GM03348 (cell line): Measurements from ENCODE around the gene CMSS1.

Experiments used
- DNase-seq: peaks from one replicate; pipeline ENCODE4 v3.0.0; 2012; ENCODE audit warnings: low spot score

The CMSS1 gene

GRCh38 chr3:100057716-100058575, 240.3 kb downstream of the CMSS1 start:
- DNase-seq, result no peak

GRCh38 chr3:100059472-100059871, 241.8 kb downstream of the CMSS1 start:
- DNase-seq, result no peak

GRCh38 chr3:100060685-100061484, 243.2 kb downstream of the CMSS1 start:
- no peak for DNase-seq

- no peak for DNase-seq
Observed at GRCh38 chr3:100062665-100063064, 245.0 kb downstream of the CMSS1 start.

- peak; percentile 23 for DNase-seq
Observed at GRCh38 chr3:100063929-100064461, 246.3 kb downstream of the CMSS1 start.

- DNase-seq, result no peak
Observed at GRCh38 chr3:100067589-100067988, 249.9 kb downstream of the CMSS1 start.

- peak; percentile 78 for DNase-seq
Observed at GRCh38 chr3:100068826-100069225, 251.2 kb downstream of the CMSS1 start.

- no peak for DNase-seq
Observed at GRCh38 chr3:100069472-100069871, 251.8 kb downstream of the CMSS1 start.

GRCh38 chr3:100072326-100073048, 254.8 kb downstream of the CMSS1 start:
- DNase-seq, result no peak

GRCh38 chr3:100073049-100073713, 255.5 kb downstream of the CMSS1 start:
- no peak for DNase-seq

- DNase-seq, result no peak
Observed at GRCh38 chr3:100073714-100074307, 256.1 kb downstream of the CMSS1 start.

GRCh38 chr3:100075196-100075595, 257.5 kb downstream of the CMSS1 start:
- DNase-seq, result no peak

- DNase-seq, result no peak
Observed at GRCh38 chr3:100075851-100076730, 258.4 kb downstream of the CMSS1 start.

GRCh38 chr3:100076731-100077529, 259.3 kb downstream of the CMSS1 start:
- DNase-seq, result no peak

GRCh38 chr3:100079328-100079727, 261.7 kb downstream of the CMSS1 start:
- DNase-seq, result no peak

GRCh38 chr3:100080573-100080972, 262.9 kb downstream of the CMSS1 start:
- DNase-seq, result no peak

GRCh38 chr3:100081311-100081710, 263.6 kb downstream of the CMSS1 start:
- no peak for DNase-seq

GRCh38 chr3:100081986-100082692, 264.5 kb downstream of the CMSS1 start:
- DNase-seq, result no peak

GRCh38 chr3:100082714-100083113, 265.1 kb downstream of the CMSS1 start:
- no peak for DNase-seq
